Uterus (tissue), 4 donors: ENCODE data around the gene SMARCE1. TPM values are rescaled to one million over a fixed set of nuclear protein-coding genes. Genes with fewer than 3 reads are reported as not detected.

Source experiments
- DNase-seq, 2 donors: peaks; one replicate each; pipeline ENCODE4 v3.0.0-alpha.2; 2019 to 2020
- H3K27ac ChIP-seq, 2 donors: fragments of 200-600 bp; sonication (generic); 1 replicate in 1 of 2; 2 replicates in 1 of 2; pipeline ENCODE4 v1.5.1; 2016 to 2018
- H3K27me3 ChIP-seq, 2 donors: fragments of 200-600 bp; sonication (generic); one replicate each; pipeline ENCODE4 v1.5.1; 2018 to 2019; ENCODE audit warnings: control low read depth in 1 of 2
- H3K36me3 ChIP-seq, 2 donors: fragments of 200-600 bp; sonication (generic); one replicate each; pipeline ENCODE4 v1.5.1; 2019; ENCODE audit warnings: control low read depth in 1 of 2
- H3K4me1 ChIP-seq, 2 donors: fragments of 200-600 bp; sonication (generic); one replicate each; pipeline ENCODE4 v1.5.1; 2018 to 2019; ENCODE audit warnings: control low read depth in 1 of 2
- H3K4me3 ChIP-seq, 2 donors: fragments of 200-600 bp; sonication (generic); 1 replicate in 1 of 2; 2 replicates in 1 of 2; pipeline ENCODE4 v1.5.1; 2018 to 2019; ENCODE audit warnings: mild to moderate bottlenecking in 1 of 2
- H3K9me3 ChIP-seq, 2 donors: fragments of 200-600 bp; sonication (generic); one replicate each; pipeline ENCODE4 v1.5.1; 2019; ENCODE audit warnings: control low read depth in 1 of 2
- POLR2A ChIP-seq, 2 donors: fragments of 450-650 bp; IDR thresholded peaks; one replicate each; pipeline ENCODE4 v1.6.1; 2016; ENCODE audit warnings: antibody characterized with exemption in 2 of 2, mild to moderate bottlenecking in 1 of 2, moderate library complexity in 1 of 2
- intact Hi-C: fragments of 100-400 bp; cut with DNase I; formaldehyde crosslinking; loops from one replicate; pipeline ENCODE4 v1.15.1; 2023; ENCODE audit warnings: low total_unique reads
- total RNA-seq, 4 donors: library from RNA; depleted of rRNA in 3 of 4; stranded (reverse); fragments of >200 nt in 3 of 4; gene quantifications; one replicate each; pipeline versions ENCODE4 v1.1.0 to v1.2.4, GENCODE V29; 2014 to 2023
- TF ChIP-seq, protein P1 (sequence below), 4 experiments: fragments of 200-600 bp in 2 of 4; fragments of 450-650 bp in 2 of 4; sonication (generic) in 2 of 4; IDR thresholded peaks; one replicate each; pipeline ENCODE4 v1.5.1; 2016 to 2019; ENCODE audit warnings: antibody characterized with exemption in 4 of 4, mild to moderate bottlenecking in 2 of 4, moderate library complexity in 1 of 4
- donor health status: DM: yes; HTN: yes; CAD: no.

Gene SMARCE1
- total RNA-seq, 4 donors from 2014 or later, result 109 to 401 (median 159) TPM

DNA sequence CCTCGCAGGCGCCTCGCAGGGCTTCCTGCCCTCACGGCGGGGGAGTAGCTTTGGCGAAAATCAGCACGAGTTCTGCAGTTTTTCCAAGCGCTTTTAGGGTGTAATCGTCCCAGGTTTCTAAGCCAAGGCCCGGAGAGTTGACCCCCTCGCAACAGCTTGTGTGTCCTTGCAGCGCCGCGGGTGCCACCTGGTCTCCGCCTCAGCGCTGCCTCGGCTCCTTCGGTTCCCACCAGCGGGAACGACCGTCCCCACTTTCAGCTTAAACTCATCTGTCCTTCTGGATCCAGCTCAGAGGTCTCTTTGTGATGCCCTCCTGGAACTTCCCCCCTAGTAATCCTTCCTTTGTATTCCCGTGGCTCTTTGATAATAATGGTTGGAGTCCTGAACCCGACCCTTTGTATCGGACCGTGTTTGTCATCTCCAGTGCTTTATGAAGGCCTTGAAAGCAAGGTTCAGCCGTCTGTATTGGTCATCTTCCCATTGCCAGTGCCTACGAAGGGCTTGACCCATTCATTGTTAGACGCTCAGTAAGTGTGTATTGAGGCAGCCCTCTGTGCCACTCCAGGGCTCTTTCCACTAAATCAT is 858 bp upstream of the SMARCE1 start:
- Histone ChIP-seq H3K27ac (peak overlapping the region; percentile 97 to 98), H3K36me3 (no peaks in the 10 kb centered on the region), H3K4me3 (peak overlapping the region; percentile 78 to 91), H3K9me3 (no peaks in the 10 kb centered on the region), H3K4me1 (peaks cover 0 to 13% of the 10 kb centered on the region in 2 donors), H3K27me3 (no peaks in the 10 kb centered on the region)
- TF ChIP-seq, protein P1, sequence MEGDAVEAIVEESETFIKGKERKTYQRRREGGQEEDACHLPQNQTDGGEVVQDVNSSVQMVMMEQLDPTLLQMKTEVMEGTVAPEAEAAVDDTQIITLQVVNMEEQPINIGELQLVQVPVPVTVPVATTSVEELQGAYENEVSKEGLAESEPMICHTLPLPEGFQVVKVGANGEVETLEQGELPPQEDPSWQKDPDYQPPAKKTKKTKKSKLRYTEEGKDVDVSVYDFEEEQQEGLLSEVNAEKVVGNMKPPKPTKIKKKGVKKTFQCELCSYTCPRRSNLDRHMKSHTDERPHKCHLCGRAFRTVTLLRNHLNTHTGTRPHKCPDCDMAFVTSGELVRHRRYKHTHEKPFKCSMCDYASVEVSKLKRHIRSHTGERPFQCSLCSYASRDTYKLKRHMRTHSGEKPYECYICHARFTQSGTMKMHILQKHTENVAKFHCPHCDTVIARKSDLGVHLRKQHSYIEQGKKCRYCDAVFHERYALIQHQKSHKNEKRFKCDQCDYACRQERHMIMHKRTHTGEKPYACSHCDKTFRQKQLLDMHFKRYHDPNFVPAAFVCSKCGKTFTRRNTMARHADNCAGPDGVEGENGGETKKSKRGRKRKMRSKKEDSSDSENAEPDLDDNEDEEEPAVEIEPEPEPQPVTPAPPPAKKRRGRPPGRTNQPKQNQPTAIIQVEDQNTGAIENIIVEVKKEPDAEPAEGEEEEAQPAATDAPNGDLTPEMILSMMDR (IDR thresholded peaks at IDR 0.05), result no peak
- no peak for TF ChIP-seq POLR2A (IDR thresholded peaks at IDR 0.05)
- intact Hi-C loops, result no loop called here
- DNase-seq, result no peak

DNA sequence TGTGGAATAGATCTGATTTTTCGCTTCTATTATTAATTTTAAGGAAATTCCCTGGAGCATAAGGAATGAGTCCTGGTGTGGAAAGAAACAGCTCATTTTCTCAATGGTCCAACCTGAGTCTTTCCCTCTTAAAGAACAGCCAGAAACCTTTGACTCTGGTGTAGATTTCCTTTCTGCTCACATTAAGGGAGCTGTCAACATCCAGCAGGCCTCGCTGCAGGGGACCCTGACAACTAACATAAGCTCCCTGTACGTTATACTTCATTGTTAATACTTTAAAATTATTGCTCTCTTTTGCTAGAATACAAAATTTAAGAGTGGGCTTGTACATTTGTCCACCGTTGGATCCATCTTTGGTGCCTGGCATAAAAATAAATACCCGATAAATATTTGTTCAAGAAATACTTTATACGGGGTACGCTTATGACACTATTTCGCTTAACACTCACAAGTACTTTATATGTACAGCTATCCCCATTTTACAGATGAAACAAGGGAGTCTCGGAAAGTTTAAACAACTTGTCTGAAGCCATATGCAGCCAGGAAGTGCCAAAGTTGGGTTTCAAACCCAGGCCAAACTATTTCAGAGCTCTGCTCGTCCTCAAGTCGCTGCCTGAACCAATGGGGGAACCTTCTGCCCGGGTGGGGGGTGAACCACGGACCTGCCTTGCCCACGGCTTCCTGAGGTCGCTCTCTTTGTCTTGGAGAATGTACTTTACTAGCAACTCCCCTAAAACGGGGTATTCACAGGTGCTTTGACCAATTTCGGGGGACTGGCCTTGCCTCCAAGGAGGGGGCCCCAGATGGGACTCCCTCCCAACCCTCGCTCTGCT is 611 bp downstream of the SMARCE1 start:
- TF ChIP-seq, protein P1 (IDR thresholded peaks at IDR 0.05), result no peak
- TF ChIP-seq POLR2A (IDR thresholded peaks at IDR 0.05), result no peak
- intact Hi-C loops, result no loop called here
- DNase-seq, result no peak
- Histone ChIP-seq H3K9me3 (no peaks in the 10 kb centered on the region), H3K36me3 (no peaks in the 10 kb centered on the region), H3K27me3 (no peaks in the 10 kb centered on the region), H3K4me3 (peak overlapping the region; percentile 78 to 91), H3K27ac (peak overlapping the region; percentile 97 to 98), H3K4me1 (peaks cover 0 to 13% of the 10 kb centered on the region in 2 donors)

DNA sequence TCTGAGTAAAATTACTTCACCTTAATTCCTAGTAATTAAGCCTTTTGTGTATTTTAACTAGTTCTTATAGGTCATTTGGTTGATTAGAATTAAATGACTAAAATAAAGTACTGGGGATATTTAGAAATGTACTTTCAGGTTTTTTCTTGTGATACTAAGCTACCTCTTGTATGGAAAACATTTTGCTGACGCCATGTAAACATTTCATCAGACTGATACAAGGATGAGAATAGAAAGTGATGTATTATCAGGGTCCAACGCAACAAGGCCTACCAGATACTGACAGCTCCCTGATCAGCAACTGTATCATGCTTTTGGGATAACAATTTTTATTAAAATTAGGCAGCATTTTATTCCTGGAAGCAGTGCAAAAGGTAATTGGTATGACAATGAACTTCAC is 1.7 kb downstream of the SMARCE1 start:
- Histone ChIP-seq H3K9me3 (no peaks in the 10 kb centered on the region), H3K4me1 (peaks cover 0 to 13% of the 10 kb centered on the region in 2 donors), H3K4me3 (no peak overlapping the region), H3K27me3 (no peaks in the 10 kb centered on the region), H3K36me3 (no peaks in the 10 kb centered on the region), H3K27ac (no peak overlapping the region)
- intact Hi-C loops, result no loop called here
- DNase-seq, result no peak
- TF ChIP-seq, protein P1 (IDR thresholded peaks at IDR 0.05), result no peak
- TF ChIP-seq POLR2A (IDR thresholded peaks at IDR 0.05), result no peak

DNA sequence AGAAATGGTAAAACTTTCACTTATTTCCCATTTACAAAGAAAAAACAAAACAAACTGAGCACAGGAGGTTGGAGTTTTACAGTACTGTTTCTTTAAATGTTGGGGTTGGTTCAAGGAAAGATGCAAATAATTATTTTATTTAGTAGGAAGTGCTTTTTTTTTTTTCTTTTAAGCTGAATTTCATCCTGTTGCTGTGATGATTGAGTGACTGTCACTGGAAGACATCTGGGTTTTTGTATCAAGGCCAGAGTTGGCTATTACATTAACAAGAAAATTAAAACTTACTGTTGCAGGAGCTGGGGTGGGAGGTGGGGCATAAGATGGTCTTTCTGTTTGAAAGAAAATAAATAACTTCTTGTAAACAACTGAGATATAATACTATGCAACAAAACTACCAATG is 2.3 kb downstream of the SMARCE1 start:
- no peak overlapping the region for H3K27ac ChIP-seq
- H3K27me3 ChIP-seq, result no peaks in the 10 kb centered on the region
- H3K4me1 ChIP-seq, result peaks cover 0 to 13% of the 10 kb centered on the region in 2 donors
- intact Hi-C loops, result no loop called here
- H3K4me3 ChIP-seq, result no peak overlapping the region
- no peak for DNase-seq
- no peaks in the 10 kb centered on the region for H3K9me3 ChIP-seq
- TF ChIP-seq POLR2A (IDR thresholded peaks at IDR 0.05), result no peak
- TF ChIP-seq, protein P1 (IDR thresholded peaks at IDR 0.05), result no peak
- no peaks in the 10 kb centered on the region for H3K36me3 ChIP-seq

DNA sequence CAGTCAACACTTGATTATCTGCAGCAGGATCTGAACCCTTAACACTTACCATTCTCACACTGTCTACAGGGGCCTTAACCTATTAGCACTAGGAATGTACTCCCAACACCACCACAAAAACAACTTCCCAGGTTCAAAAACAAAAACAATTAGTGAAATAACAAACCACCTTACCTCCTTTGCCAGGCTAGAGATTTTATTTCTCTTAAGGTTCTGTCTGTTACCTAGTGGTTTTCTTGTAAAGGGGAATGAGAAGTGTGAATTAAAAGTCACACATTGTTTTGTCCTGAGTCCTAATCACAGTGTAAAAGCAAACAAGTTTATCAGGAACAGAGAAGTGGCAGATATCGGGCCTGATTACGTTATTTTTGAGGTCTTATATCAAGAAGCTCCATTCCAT is 9.7 kb downstream of the SMARCE1 start:
- DNase-seq, result no peak
- Histone ChIP-seq H3K36me3 (no peaks in the 10 kb centered on the region), H3K4me1 (no peaks in the 10 kb centered on the region), H3K4me3 (no peak overlapping the region), H3K9me3 (no peaks in the 10 kb centered on the region), H3K27me3 (no peaks in the 10 kb centered on the region), H3K27ac (no peak overlapping the region)
- intact Hi-C loops, result no loop called here
- TF ChIP-seq, protein P1 (IDR thresholded peaks at IDR 0.05), result no peak
- TF ChIP-seq POLR2A (IDR thresholded peaks at IDR 0.05), result no peak
